Kidney (tissue), 14 donors: ENCODE data around the gene GPN2. TPM values are rescaled to one million over a fixed set of nuclear protein-coding genes. Genes with fewer than 3 reads are reported as not detected.
A peak's percentile ranks its signal among the peaks of the same experiment; 100 is the strongest.
"Not testable (repeated sequence)": the region's sequence is repeated elsewhere in the genome, so short reads cannot be mapped to it uniquely, and the experiment has no call there.

ENCODE experiments used
- DNase-seq, 5 donors: peaks; one replicate each; pipeline ENCODE4 v3.0.0-alpha.2; 2013 to 2020
- FAIRE-seq: peaks from 2 replicates; lab custom pipeline; 2012; peaks lifted over from hg19 to GRCh38; lab: Jason Lieb, UNC
- H3K27ac ChIP-seq, 2 donors: one replicate each; pipeline ENCODE4 v1.7.0; 2013; ENCODE audit warnings: low read depth in 2 of 2, low read length in 2 of 2, inconsistent platforms in 1 of 2
- H3K27me3 ChIP-seq: one replicate; pipeline ENCODE4 v1.7.1; 2013; ENCODE audit warnings: low read length, inconsistent platforms; ENCODE audit not compliant: control insufficient read depth, insufficient read depth
- H3K36me3 ChIP-seq, 3 donors: one replicate each; pipeline versions ENCODE4 v1.7.0 to v1.7.1; 2013; ENCODE audit warnings: low read length in 3 of 3, control low read depth in 1 of 3, inconsistent platforms in 1 of 3; ENCODE audit not compliant: insufficient read depth in 3 of 3, control insufficient read depth in 2 of 3
- H3K4me1 ChIP-seq, 3 donors: one replicate each; pipeline versions ENCODE4 v1.7.0 to v1.7.1; 2013; ENCODE audit warnings: low read length in 3 of 3, inconsistent platforms in 1 of 3, low read depth in 1 of 3; ENCODE audit not compliant: control insufficient read depth in 2 of 3, insufficient read depth in 2 of 3
- H3K4me3 ChIP-seq, 3 donors: one replicate each; pipeline versions ENCODE4 v1.7.0 to v1.8.1; 2013; ENCODE audit warnings: low read length in 3 of 3, control low read depth in 1 of 3, inconsistent platforms in 1 of 3
- H3K9ac ChIP-seq, 3 donors: one replicate each; pipeline versions ENCODE4 v1.7.0 to v1.7.1; 2013; ENCODE audit warnings: low read length in 3 of 3, control low read depth in 1 of 3, inconsistent platforms in 1 of 3
- H3K9me3 ChIP-seq, 3 donors: one replicate each; pipeline versions ENCODE4 v1.7.0 to v1.7.1; 2013; ENCODE audit warnings: low read length in 3 of 3, control low read depth in 1 of 3, inconsistent platforms in 1 of 3; ENCODE audit not compliant: control insufficient read depth in 2 of 3, insufficient read depth in 1 of 3
- intact Hi-C: fragments of 100-400 bp; cut with DNase I; formaldehyde crosslinking; loops from one replicate; pipeline ENCODE4 v1.11.1; 2022
- polyA plus RNA-seq: library from polyadenylated mRNA; stranded (reverse); fragments of 350-450 nt; fragmentation: Illumina TruSeq; extraction: RNeasy Lipid Tissue Mini Kit (QIAGEN cat#74804); gene quantifications from one replicate; pipeline ENCODE4 v1.2.3, GENCODE V29; 2014; ENCODE audit warnings: low read depth, low replicate concordance; ENCODE audit not compliant: insufficient read depth
- total RNA-seq: library from RNA; stranded (reverse); fragmentation: NEBNext Ultra II Directional; extraction: Animal tissue kit (Norgen Biotek cat#: 25700); gene quantifications from one replicate; pipeline ENCODE4 v1.2.1, GENCODE V29; 2021
- TF ChIP-seq, protein P1 (sequence below): IDR thresholded peaks from 3 replicates; pipeline ENCODE4 v1.5.1; 2012; ENCODE audit warnings: mild to moderate bottlenecking, moderate library complexity, borderline replicate concordance; ENCODE audit not compliant: insufficient read depth; ENCODE audit errors: extremely low read depth
- donor health status: control.
- donor health status: control.
- donor health status: control.
- donor health status: control.
- donor health status: control.
- donor health status: DM: yes; HTN: yes; CAD: no.
- donor health status: Normal renal cell carcinoma (clear cell type).

The GPN2 gene
- total and polyA plus RNA-seq, 2 donors from 2014 or later: 24.6 to 28.8 TPM

GRCh38 chr1:26877326-26877725 is 12.8 kb downstream of the GPN2 start:
- no peak overlapping the region for H3K4me3 ChIP-seq
- TF ChIP-seq, protein P1, sequence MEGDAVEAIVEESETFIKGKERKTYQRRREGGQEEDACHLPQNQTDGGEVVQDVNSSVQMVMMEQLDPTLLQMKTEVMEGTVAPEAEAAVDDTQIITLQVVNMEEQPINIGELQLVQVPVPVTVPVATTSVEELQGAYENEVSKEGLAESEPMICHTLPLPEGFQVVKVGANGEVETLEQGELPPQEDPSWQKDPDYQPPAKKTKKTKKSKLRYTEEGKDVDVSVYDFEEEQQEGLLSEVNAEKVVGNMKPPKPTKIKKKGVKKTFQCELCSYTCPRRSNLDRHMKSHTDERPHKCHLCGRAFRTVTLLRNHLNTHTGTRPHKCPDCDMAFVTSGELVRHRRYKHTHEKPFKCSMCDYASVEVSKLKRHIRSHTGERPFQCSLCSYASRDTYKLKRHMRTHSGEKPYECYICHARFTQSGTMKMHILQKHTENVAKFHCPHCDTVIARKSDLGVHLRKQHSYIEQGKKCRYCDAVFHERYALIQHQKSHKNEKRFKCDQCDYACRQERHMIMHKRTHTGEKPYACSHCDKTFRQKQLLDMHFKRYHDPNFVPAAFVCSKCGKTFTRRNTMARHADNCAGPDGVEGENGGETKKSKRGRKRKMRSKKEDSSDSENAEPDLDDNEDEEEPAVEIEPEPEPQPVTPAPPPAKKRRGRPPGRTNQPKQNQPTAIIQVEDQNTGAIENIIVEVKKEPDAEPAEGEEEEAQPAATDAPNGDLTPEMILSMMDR: no peak
- FAIRE-seq: no peak
- peaks cover 2 to 28% (median 23%) of the 10 kb centered on the region in 3 donors for H3K36me3 ChIP-seq
- H3K9ac ChIP-seq: no peak overlapping the region
- no peaks in the 10 kb centered on the region for H3K27me3 ChIP-seq
- no peaks in the 10 kb centered on the region for H3K9me3 ChIP-seq
- DNase-seq: no peak
- H3K27ac ChIP-seq: no peak overlapping the region
- H3K4me1 ChIP-seq: no peaks in the 10 kb centered on the region
- intact Hi-C loops: no loop called here

DNA sequence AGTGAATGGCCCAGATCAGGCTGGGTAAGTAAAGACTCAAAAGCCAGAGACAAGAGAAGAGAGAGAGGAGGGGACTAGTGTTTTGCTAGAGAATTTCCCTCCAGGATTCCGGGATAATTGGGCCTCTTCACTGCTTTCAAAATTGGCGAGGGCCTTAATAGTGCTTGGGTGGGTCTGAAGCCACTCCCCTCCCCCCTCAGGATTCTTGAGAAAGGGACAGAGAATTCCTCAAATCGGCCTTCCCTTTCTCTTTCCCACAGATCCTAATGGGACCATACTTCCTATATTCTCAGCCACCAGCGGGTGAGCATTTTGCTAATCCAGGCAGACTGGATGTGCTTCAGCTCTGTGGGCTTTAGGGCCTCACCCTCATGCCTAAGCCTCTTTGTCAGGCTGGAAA is 15.2 kb downstream of the GPN2 start:
- Histone ChIP-seq H3K4me3 (no peak overlapping the region), H3K27me3 (no peaks in the 10 kb centered on the region), H3K27ac (no peak overlapping the region), H3K9ac (no peak overlapping the region), H3K4me1 (no peaks in the 10 kb centered on the region), H3K9me3 (no peaks in the 10 kb centered on the region), H3K36me3 (peaks cover under 1 to 12% (median 9%) of the 10 kb centered on the region in 3 donors)
- TF ChIP-seq, protein P1: no peak
- FAIRE-seq (no peak), DNase-seq (peak in 1 of 5 donors; percentile 4)
- intact Hi-C loops: no loop called here

DNA sequence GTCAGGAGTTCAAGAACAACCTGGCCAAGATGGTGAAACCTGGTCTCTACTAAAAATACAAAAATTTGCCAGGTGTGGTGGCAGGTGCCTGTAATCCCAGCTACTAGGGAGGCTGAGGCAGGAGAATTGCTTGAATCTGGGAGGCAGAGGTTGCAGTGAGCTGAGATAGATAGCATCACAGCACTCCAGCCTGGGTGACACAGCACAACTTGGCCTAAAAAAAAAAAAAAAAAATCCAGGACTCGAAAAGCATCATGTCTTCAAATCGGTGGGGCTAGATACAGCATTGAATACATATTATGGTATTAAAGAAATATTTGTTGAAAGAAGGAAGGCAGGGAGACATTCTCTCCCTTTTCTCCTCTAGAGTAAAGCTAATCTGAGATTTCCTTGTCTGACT is 17.0 kb downstream of the GPN2 start:
- H3K27me3 ChIP-seq, H3K9ac ChIP-seq, FAIRE-seq, H3K36me3 ChIP-seq, H3K9me3 ChIP-seq, H3K27ac ChIP-seq, H3K4me1 ChIP-seq, DNase-seq, H3K4me3 ChIP-seq, intact Hi-C loops: not testable (repeated sequence)

DNA sequence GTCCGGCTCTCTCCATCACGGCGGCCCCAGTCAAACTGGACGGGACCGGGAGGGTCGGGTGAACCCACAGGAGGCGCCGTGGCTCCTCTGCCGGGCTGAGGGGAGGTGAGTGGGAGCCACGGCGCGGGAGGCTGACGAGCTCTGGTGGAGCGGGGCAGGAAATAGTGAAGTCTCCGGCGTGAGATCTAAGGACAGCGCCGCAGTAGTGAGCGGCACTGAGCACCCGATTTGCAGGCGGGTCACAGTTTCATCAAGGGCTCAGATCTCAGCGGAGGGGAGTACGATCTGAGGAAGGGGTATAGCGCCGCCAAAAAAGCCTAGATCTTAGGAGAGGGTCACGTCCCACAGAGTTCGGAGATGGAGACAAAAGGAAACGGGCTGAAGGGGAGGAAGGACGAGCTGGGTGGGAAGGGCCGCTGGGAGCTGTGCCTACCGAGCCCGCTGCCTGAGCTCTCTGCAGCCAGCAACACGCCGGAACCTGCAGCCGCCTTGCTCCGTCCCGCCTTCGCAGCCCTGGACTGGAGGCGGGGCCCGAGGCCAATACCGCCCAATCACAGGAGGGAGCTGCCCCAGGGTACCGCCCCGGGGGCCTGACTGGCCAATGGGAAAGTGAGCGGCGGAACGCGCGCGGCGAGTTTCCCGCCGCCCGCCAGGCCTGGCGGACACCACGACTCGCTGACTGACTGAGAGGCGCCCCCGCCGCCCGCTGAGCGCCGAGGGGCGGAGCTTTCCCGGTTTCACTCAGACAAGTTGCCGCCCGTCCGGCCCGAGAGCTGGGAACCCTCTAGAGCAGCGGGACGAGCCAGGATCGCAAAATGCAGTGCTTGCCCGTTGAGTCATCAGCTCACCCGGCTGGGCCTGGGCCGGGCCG is 25.2 kb downstream of the GPN2 start:
- Histone ChIP-seq H3K9me3 (no peaks in the 10 kb centered on the region), H3K4me1 (peaks cover 0 to 5% (median 0%) of the 10 kb centered on the region in 3 donors), H3K4me3 (peak overlapping the region; percentile 75 to 87 (median 86)), H3K27ac (peak overlapping the region; percentile 97 to 100), H3K27me3 (no peaks in the 10 kb centered on the region), H3K36me3 (no peaks in the 10 kb centered on the region), H3K9ac (peak overlapping the region; percentile 47 to 98 (median 98))
- DNase-seq (peak; percentile 98 to 99 (median 99)), FAIRE-seq (peak; percentile 89)
- intact Hi-C loops: no loop called here
- TF ChIP-seq, protein P1: no peak
